Left lung (tissue), 10 donors: ENCODE results near the gene RASL12. TPM values are rescaled to one million over a fixed set of nuclear protein-coding genes. Genes with fewer than 3 reads are reported as not detected.
"Not testable (repeated sequence)": the region's sequence is repeated elsewhere in the genome, so short reads cannot be mapped to it uniquely, and the experiment has no call there.

Source experiments
- ATAC-seq: fragments of 200-7000 bp; cut with Tn5 transposase; one replicate; pipeline ENCODE4 v1.9.1; 2020; ENCODE audit warnings: moderate library complexity
- DNase-seq, 4 donors: peaks; one replicate each; pipeline ENCODE4 v3.0.0-alpha.2; 2013 to 2020
- H3K27ac ChIP-seq, 2 donors: fragments of 200-600 bp; sonication (generic) in 1 of 2; one replicate each; pipeline versions ENCODE4 v1.5.0 to v1.8.0; 2020 to 2021
- H3K27me3 ChIP-seq, 2 donors: fragments of 200-600 bp; sonication (generic) in 1 of 2; one replicate each; pipeline versions ENCODE4 v1.5.0 to v1.8.0; 2020 to 2021
- H3K36me3 ChIP-seq, 2 donors: fragments of 200-600 bp; sonication (generic) in 1 of 2; one replicate each; pipeline versions ENCODE4 v1.5.0 to v1.8.0; 2020 to 2021
- H3K4me1 ChIP-seq, 2 donors: fragments of 200-600 bp; one replicate each; pipeline ENCODE4 v1.8.0; 2021
- H3K4me3 ChIP-seq, 2 donors: fragments of 200-600 bp; sonication (generic) in 1 of 2; one replicate each; pipeline versions ENCODE4 v1.5.0 to v1.8.0; 2020 to 2021; ENCODE audit warnings: mild to moderate bottlenecking in 1 of 2
- H3K9me3 ChIP-seq, 2 donors: fragments of 200-600 bp; sonication (generic) in 1 of 2; one replicate each; pipeline versions ENCODE4 v1.5.0 to v1.8.0; 2020 to 2021
- intact Hi-C, 2 donors: fragments of 100-400 bp; cut with DNase I; formaldehyde crosslinking; loops; one replicate each; pipeline versions ENCODE4 v1.11.2 to v1.14.2; 2022
- polyA plus RNA-seq, 6 donors: library from polyadenylated mRNA; unstranded; fragments of 120-200 nt; gene quantifications; one replicate each; pipeline ENCODE4 v1.2.1, GENCODE V29; 2013; ENCODE audit not compliant: insufficient read length in 6 of 6
- total RNA-seq, 2 donors: library from RNA; stranded (reverse); fragmentation: NEBNext Ultra II Directional; extraction: Animal tissue kit (Norgen Biotek cat#: 25700); gene quantifications; one replicate each; pipeline ENCODE4 v1.2.1, GENCODE V29; 2021
- TF ChIP-seq, protein P1 (sequence below), 2 donors: fragments of 200-600 bp; sonication (generic) in 1 of 2; IDR thresholded peaks; one replicate each; pipeline versions ENCODE4 v1.5.0 to v1.8.0; 2021; ENCODE audit warnings: antibody characterized with exemption in 2 of 2
- donor health status: DM: no; HTN: yes; CAD: no.
- donor health status: DM: no; HTN: no; CAD: no.

RASL12 gene
- total and polyA plus RNA-seq, 8 donors, result 23.8 to 127 (median 105) TPM

DNA sequence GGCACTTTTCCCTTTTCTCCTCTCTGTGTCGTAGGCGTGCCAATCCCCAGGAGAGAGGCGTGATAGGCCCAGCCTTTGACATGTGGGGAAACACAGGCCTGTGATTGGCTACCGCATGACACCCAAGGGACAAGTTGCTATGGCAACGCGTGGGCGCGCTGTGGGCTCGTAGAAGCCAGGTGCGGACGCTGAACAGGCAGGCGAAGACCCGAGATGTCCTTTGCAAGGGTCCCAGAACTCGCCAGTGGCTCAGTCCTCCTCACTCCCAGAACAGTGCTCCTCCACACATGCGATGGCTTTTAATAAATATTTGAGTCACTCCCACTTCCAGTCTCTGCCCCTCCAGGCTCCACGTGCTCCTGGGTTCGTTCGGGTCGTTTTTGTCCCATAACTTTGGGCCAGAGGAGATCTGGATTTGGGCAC, 18.4 kb downstream of the RASL12 start:
- TF ChIP-seq, protein P1, sequence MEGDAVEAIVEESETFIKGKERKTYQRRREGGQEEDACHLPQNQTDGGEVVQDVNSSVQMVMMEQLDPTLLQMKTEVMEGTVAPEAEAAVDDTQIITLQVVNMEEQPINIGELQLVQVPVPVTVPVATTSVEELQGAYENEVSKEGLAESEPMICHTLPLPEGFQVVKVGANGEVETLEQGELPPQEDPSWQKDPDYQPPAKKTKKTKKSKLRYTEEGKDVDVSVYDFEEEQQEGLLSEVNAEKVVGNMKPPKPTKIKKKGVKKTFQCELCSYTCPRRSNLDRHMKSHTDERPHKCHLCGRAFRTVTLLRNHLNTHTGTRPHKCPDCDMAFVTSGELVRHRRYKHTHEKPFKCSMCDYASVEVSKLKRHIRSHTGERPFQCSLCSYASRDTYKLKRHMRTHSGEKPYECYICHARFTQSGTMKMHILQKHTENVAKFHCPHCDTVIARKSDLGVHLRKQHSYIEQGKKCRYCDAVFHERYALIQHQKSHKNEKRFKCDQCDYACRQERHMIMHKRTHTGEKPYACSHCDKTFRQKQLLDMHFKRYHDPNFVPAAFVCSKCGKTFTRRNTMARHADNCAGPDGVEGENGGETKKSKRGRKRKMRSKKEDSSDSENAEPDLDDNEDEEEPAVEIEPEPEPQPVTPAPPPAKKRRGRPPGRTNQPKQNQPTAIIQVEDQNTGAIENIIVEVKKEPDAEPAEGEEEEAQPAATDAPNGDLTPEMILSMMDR (IDR thresholded peaks at IDR 0.05), result no peak
- peak in 3 of 4 donors; percentile 81 to 91 (median 88) for DNase-seq
- H3K4me1 ChIP-seq, result peaks cover 5 to 32% of the 10 kb centered on the region in 2 donors
- no peaks in the 10 kb centered on the region for H3K9me3 ChIP-seq
- H3K36me3 ChIP-seq, result no peaks in the 10 kb centered on the region
- H3K4me3 ChIP-seq, result peak overlapping the region in 1 of 2 donors; percentile 29
- intact Hi-C loops, result no loop called here
- no peak overlapping the region for H3K27ac ChIP-seq
- no peaks in the 10 kb centered on the region for H3K27me3 ChIP-seq
- peak; percentile 71 for ATAC-seq

DNA sequence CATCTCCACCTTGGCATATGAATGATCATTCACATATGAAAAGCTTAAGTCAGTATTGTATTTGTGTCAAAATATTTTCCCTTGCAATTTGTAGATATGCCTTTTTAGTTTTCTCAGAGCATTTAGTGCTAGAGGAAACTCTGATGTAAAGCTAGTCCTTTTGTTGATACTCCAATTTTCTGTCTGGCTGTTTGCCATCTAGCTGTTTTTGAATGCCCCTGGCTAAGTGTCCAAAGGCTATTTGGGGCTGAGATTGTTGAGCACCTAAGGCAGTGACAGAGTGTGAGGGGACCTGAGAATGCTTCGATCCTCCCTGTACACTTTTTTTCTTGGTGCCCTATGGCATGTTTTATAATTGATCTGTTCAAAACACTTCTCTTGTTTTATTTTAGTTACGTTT, 19.6 kb downstream of the RASL12 start:
- Histone ChIP-seq H3K36me3 (no peaks in the 10 kb centered on the region), H3K9me3 (no peaks in the 10 kb centered on the region), H3K27ac (no peak overlapping the region), H3K4me1 (peaks cover 9 to 33% of the 10 kb centered on the region in 2 donors), H3K27me3 (no peaks in the 10 kb centered on the region), H3K4me3 (no peak overlapping the region)
- peak in 1 of 4 donors; percentile 73 for DNase-seq
- ATAC-seq, result no peak
- TF ChIP-seq, protein P1 (IDR thresholded peaks at IDR 0.05), result no peak
- intact Hi-C loops, result no loop called here

DNA sequence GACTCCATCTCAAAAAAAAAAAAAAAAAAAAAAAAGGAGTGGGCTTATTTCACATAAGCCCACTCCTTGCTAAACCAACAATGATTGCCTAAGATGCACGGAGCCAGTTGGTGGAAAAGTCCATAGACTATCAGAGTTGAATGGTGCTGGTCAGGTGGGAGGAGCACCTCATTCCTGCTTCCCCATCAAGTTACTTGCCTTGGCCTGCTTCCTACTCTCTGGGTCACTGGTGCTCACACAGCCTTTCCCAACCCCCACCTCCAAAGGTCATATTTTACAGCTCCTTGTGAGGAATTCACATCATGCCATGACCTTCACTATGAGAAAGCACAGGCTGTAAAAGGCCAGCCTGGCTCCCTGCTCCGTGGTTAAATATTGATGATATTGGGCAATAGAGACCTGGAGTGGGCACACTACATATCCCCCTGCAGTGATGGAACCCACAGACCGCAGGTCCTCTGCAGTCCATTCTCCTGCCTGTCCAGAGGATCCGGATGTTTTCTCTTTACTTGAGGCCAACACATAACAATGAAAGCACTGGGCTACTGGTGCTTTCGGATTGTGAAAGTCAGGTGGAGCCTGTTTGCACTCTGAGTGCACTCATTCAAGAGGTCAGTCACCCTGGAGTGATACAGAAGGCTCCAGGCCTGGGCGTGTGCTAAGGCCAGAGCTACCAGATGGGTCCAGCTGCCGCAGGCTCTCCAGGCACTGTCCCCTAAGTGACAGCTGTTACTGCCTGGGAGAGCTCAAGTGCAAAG, 22.9 kb downstream of the RASL12 start, which contains the start of gene SLC51B:
Gene SLC51B, plus strand, starts transcription at position 664 of the 758 bp plus-strand sequence. CDS start 4,618 bp downstream, outside the sequence.
- TF ChIP-seq, protein P1 (IDR thresholded peaks at IDR 0.05), result no peak
- intact Hi-C loops, result no loop called here
- ATAC-seq, result peak; percentile 90

DNA sequence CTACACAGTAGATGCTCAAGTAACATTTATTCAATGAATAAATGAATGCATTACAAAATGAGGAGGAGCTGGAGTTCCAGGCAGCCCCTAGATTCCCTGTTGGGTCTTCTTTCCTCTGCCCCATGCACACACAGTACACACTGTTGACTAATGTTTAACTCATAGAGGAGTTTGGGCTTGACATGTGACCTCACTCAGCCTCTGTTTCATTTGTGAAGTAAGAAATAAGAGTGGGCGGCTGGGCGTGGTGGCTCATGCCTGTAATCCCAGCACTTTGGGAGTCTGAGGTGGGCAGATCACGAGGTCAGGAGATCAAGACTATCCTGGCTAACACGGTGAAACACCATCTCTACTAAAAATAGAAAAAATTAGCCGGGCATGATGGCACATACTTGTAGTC, 23.6 kb downstream of the RASL12 start:
- H3K36me3 ChIP-seq, intact Hi-C loops, H3K9me3 ChIP-seq, H3K4me3 ChIP-seq, H3K27me3 ChIP-seq: not testable (repeated sequence)
- peaks cover 9 to 18% of the 10 kb centered on the region in 2 donors for H3K4me1 ChIP-seq
- peak in 1 of 4 donors; percentile 60 for DNase-seq
- H3K27ac ChIP-seq, result peak overlapping the region in 1 of 2 donors; percentile 41
- ATAC-seq, result peak; percentile 76

More for the DNA sequence above, 22.9 kb downstream of the RASL12 start, which contains the start of gene SLC51B:
- Histone ChIP-seq H3K36me3 (no peaks in the 10 kb centered on the region), H3K4me3 (no peak within 1 kb of the TSS), H3K9me3 (no peaks in the 10 kb centered on the region), H3K27ac (peak within 1 kb of the TSS in 1 of 2 donors; percentile 41), H3K4me1 (peaks cover 9 to 25% of the 10 kb centered on the region in 2 donors), H3K27me3 (no peaks in the 10 kb centered on the region)
- DNase-seq, result peak in 2 of 4 donors; percentile 70 to 89

DNA sequence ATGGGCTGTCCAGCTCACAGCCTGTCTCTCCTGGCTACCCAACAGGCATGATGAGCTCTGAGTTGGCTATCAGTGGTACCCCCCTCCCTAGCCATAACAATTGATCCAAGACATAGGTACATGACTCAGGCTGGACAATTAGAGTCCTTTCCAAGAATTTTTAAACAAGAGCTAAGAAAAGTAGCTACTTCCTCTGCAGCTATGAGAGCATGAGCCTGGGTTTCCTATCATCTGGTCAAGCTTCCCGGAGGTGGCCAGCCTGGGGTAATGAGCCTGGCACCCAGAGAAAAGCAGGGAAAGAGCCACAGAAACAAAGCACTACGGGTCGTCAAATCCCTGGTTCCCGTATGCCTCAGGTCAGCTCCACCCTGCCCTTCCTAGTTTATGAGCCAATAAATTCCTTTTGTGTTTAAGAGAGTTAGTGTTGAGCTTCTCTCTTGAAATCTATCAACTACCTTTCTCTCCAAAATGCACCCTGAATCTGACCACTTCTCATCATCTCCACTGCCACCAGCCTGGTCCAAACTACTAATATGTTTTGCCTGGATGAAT, 24.9 kb downstream of the RASL12 start:
- Histone ChIP-seq H3K27ac (no peak overlapping the region), H3K4me3 (no peak overlapping the region), H3K27me3 (no peaks in the 10 kb centered on the region), H3K4me1 (peaks cover 9 to 14% of the 10 kb centered on the region in 2 donors), H3K36me3 (no peaks in the 10 kb centered on the region), H3K9me3 (no peaks in the 10 kb centered on the region)
- no peak for ATAC-seq
- no peak for DNase-seq
- intact Hi-C loops, result no loop called here
- TF ChIP-seq, protein P1 (IDR thresholded peaks at IDR 0.05), result no peak
